GM19455 (cell line): ENCODE measurements around the gene OPA1.
A peak's percentile ranks its signal among the peaks of the same experiment; 100 is the strongest.

Experiments
- ATAC-seq: cut with Tn5 transposase; IDR thresholded peaks from one replicate; pipeline ENCODE4 v1.9.1; 2021; ENCODE audit not compliant: unreplicated experiment

The OPA1 gene, protein sequence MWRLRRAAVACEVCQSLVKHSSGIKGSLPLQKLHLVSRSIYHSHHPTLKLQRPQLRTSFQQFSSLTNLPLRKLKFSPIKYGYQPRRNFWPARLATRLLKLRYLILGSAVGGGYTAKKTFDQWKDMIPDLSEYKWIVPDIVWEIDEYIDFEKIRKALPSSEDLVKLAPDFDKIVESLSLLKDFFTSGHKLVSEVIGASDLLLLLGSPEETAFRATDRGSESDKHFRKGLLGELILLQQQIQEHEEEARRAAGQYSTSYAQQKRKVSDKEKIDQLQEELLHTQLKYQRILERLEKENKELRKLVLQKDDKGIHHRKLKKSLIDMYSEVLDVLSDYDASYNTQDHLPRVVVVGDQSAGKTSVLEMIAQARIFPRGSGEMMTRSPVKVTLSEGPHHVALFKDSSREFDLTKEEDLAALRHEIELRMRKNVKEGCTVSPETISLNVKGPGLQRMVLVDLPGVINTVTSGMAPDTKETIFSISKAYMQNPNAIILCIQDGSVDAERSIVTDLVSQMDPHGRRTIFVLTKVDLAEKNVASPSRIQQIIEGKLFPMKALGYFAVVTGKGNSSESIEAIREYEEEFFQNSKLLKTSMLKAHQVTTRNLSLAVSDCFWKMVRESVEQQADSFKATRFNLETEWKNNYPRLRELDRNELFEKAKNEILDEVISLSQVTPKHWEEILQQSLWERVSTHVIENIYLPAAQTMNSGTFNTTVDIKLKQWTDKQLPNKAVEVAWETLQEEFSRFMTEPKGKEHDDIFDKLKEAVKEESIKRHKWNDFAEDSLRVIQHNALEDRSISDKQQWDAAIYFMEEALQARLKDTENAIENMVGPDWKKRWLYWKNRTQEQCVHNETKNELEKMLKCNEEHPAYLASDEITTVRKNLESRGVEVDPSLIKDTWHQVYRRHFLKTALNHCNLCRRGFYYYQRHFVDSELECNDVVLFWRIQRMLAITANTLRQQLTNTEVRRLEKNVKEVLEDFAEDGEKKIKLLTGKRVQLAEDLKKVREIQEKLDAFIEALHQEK

GRCh38 chr3:193592841-193593667, at the start of gene OPA1:
Gene OPA1 (plus strand): TSS chr3:193593208. CDS start chr3:193593378, 170 bp downstream.
- peak; percentile 99 for ATAC-seq

DNA sequence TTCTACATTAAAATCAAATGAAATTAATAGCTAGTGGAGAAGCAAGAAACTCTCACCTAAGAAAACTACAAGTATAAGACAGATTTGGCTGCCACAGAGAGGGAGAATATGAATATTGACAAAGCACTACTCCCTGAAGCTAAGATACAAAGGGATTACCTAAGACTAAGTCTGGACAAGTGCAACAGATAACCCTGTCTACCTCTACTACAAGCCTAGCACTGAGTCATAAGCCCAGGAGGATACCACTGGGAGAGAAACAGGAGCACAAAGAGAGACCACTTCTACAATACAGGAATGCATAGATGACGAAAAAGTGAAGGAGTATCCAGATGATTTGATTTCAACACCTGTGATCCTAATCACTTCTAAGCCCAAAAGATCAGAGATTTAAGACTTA, 48.7 kb upstream of the OPA1 start:
- ATAC-seq: no peak

GRCh38 chr3:193545304-193545703, 47.7 kb upstream of the OPA1 start:
- no peak for ATAC-seq

DNA sequence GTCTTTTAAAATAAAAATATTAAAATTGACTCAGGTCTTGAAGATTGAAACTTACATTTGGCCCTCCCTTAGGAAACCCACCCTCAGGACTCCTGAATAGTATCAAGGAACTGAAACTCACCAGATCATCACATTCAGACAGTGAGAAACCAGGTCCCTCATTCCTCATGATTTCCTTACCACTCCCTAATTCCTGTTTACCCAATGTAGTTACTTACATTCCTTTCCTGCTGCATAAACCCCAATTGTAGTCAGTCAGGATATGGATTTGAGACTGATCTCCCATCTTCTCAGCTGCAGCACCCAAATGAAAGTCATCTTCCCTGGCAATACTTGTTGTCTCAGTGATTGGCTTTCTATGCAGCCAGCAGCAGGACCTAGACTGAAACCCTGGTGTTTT, 46.9 kb upstream of the OPA1 start:
- no peak for ATAC-seq

DNA sequence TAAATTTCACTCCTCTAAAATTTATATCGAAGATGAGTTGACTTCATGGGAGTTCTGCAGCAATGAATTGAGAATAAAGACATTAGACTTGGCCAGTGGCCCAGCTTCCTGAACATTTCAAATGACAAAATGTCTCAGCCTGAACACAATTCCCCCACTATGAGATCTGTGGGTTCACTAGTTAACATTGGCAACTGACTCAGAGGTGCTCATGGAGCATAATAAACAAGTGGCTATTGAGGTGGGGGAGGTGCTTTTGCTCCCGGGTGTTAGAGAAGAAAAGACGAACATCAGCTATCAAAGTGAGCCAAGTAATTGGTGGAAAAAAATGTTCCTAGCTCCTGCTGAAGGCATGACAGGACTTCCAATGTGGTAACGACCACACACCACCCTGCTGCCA, 44.6 kb upstream of the OPA1 start:
- ATAC-seq: no peak

- ATAC-seq: no peak
Measured at GRCh38 chr3:193552923-193553322, 40.1 kb upstream of the OPA1 start.

DNA sequence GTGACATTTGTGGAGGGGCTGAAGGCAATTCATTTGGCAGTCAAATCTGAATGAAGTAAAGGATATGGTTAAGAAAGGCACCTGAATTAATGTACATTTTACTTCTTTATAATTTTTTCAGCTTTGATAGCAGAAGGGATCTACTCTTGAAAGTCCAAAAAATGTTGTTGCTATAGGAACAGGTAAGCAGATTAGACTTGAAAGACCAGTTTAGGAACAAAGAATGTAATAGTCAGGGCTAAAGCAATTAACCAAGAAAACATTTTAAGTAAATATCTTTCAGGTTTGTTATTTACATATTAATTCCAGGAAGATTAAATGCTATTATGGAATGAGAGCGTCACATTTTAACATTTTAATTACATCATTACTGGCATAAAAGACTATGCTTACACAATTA, 39.4 kb upstream of the OPA1 start:
- no peak for ATAC-seq

DNA sequence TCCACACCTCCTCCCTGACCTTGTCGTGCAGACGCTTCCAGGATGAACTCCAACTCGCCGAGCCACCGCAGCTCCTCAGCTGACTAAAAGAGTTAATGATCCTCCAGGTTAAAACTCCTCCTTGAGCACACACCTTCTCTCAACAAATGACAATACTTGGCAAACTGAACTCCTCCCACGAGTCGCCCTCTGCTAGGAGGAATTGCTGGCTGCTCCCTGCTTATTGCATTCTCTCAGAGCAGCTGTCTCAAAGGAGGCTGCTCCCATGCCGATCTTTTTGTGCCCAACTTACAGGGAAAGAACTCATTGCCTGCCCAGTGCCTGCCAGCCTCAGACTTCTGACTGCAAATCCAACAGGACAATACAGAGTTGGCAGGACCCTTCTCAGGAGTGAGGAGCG, 38.2 kb upstream of the OPA1 start, which contains the start of gene ATP13A4:
TSS of gene ATP13A4 (minus strand) at position 85 of the 400 bp plus-strand sequence. CDS start 96 bp downstream, outside the sequence.
- no peak for ATAC-seq

- ATAC-seq: no peak
Measured at GRCh38 chr3:193556841-193557240, 36.2 kb upstream of the OPA1 start.

- ATAC-seq: no peak
Measured at GRCh38 chr3:193559100-193559499, 33.9 kb upstream of the OPA1 start.

GRCh38 chr3:193560091-193560490, 32.9 kb upstream of the OPA1 start:
- no peak for ATAC-seq

DNA sequence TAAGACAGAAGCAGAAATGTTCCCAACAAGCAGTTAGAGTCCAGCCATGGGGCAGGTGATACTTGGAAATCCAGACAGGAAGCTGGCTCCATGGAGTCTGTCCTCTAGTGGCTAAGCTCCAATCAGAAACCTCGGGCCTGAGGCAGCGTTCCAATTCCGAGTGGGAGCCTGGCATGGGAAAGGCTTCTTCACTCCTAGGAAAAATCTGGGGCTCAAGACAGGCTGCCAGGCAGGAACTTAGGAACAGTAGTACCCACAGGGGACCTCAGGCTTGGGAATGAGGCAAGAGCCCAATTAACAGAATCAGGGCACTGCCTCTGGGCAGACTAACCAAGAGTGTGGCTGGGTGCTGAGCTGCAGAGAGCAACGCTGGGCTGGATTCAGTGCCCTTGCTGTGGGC, 32.1 kb upstream of the OPA1 start:
- ATAC-seq: no peak

DNA sequence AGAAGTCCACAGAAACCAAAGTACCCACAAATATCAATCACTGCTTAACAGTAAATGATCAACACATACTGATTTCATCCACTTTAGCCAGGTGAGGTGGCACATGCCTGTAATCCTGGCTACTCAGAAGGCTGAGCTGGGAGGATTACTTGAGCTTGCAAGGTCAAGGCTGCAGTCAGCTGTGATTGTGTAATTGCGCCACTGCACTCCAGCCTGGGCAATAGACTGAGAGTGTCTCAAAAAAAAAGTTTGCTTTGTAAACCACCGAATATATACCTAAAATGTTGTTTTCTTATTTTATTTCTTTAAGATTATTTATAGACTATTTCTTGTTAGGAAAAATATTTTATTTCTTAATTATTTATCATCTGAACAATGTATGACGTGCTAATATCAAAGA, 29.6 kb upstream of the OPA1 start:
- no peak for ATAC-seq

- no peak for ATAC-seq
Measured at GRCh38 chr3:193564012-193564411, 29.0 kb upstream of the OPA1 start.

DNA sequence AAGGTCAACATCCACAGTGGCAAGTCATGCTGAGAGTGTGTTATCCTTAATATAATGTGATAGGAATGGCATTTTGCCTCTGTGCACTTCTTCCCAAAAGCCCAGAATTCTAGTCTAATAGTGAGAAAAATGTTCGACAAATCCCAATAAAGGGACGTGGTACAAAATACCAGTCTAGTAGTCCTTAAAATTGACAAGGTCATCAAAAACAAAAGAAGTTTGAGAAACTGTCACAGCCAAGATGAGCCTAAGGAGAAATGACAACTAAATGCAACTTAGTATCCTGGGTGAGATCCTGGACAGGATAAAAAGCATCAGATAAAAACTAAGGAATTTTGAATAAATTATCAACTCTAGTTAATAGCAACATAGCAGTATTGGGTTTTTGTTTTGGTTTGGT, 23.9 kb upstream of the OPA1 start:
- ATAC-seq: no peak

- peak; percentile 83 for ATAC-seq
Measured at GRCh38 chr3:193572426-193572908, 20.5 kb upstream of the OPA1 start.

DNA sequence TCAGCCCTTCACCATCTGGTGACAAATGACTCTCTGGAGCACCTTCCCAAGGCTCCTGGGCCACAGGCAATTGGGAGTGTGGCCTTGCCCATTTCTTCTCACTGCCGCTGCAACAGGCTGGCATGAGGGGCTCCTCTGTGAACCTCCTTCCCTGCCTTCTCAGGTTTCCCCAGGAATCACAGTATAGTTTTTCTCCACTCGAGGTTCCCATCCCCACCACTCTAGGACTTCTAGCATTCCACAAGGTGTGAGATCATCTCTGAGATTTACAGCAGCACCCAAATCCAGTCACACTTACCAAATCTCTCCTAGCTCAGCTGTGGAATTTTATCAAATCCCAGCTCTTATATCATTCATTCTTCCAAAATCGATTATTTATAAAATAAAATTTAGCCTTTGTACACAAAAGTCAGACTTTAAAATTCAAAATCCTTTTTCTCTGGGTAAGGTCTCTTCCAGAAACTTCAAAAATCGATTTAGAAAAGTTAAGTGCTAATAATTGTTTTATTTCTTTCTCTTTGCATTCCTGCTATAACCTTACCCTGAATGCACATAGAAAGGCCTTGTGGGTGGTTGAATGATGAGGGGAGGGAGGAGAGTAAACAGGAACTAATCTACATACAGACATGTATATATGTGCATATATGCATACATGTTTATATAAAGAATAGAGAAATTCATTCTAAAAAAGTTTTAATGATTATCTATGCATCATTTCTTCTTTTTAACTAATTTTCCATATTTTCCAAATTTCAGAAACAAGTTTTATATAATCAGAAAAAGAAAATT, 19.4 kb upstream of the OPA1 start:
- no peak for ATAC-seq

DNA sequence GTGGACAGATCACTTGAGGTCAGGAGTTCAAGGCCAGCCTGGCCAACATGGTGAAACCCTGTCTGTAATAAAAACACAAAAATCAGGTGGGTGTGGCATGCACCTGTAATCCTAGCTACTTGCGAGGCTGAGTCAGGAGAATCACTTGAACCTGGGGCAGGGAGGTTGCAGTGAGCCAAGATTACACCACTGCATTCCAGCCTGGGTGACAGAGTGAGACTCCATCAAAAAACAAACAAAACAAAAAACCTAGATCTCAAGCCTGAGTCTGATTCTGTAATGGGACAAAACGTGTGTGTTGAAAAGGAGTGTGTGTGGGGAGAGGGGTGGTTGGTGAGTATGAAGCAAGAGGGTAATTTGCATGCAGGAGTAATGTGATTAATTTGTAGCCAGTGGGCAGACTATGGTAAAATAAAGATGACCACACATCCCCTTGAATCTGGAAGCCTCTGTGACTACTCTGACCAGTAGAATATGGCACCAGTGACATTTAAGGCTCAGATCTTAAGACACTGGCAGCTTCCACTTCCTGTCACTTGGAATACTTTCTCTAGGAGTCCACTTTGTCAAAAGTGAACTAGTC, 18.4 kb upstream of the OPA1 start:
- ATAC-seq: no peak

DNA sequence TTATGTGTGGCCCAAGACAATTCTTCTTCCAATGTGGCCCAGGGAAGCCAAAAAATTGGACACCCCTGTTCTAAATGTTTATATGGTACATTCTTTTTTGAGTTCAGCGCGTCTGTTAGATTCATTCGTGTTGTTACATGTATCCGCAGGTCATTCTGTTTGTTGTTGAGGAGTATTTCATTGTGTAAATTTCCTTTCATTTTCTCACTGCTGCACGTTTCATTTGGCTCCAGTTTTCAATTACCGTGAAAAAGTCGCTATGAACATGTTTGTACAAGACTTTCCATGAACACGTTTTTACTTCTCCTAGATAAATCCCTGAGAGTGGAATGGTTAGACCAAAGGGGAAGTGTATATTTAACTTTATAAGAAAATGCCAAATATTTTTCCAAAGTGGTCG, 7.5 kb upstream of the OPA1 start:
- ATAC-seq: no peak

GRCh38 chr3:193586526-193586925, 6.5 kb upstream of the OPA1 start:
- no peak for ATAC-seq
